Epithelial cell of proximal tubule (primary cell): Measurements from ENCODE around the gene PLD1. TPM values are rescaled to one million over a fixed set of nuclear protein-coding genes. Genes with fewer than 3 reads are reported as not detected.

Experiments
- DNase-seq: peaks from one replicate; pipeline ENCODE4 v3.0.0-alpha.2; 2011; ENCODE audit warnings: low read depth
- H3K4me3 ChIP-seq: 2 replicates; pipeline ENCODE4 v1.5.1; 2011; ENCODE audit warnings: low read depth, mild to moderate bottlenecking, low read length
- CTCF ChIP-seq: conservative IDR thresholded peaks from 2 replicates; pipeline ENCODE4 v1.5.1; 2012; ENCODE audit warnings: low read depth, mild to moderate bottlenecking, low read length
- total RNA-seq: library from RNA; depleted of rRNA; stranded (reverse); fragments of >200 nt; gene quantifications from 2 replicates; pipeline ENCODE4 v1.2.3, GENCODE V29; 2015

The PLD1 gene
- total RNA-seq, 1 donor from 2014 or later: 5.1 TPM

- no peak within 1 kb of the TSS for H3K4me3 ChIP-seq
- TF ChIP-seq CTCF: no peak
- no peak for DNase-seq
These were observed 32.7 kb upstream of the PLD1 start, which contains the start of gene TMEM212 for GRCh38 chr3:171842864-171843518. Gene TMEM212, plus strand, starts transcription at chr3:171843349. Its CDS starts 35 bp downstream, at chr3:171843384.

GRCh38 chr3:171841620-171842000 lies 31.3 kb upstream of the PLD1 start:
- no peak for DNase-seq
- H3K4me3 ChIP-seq: no peak overlapping the region
- TF ChIP-seq CTCF: no peak

- no peak for TF ChIP-seq CTCF
- H3K4me3 ChIP-seq: no peak overlapping the region
- DNase-seq: no peak
These were observed 30.7 kb upstream of the PLD1 start for GRCh38 chr3:171840811-171841619.

- no peak for TF ChIP-seq CTCF
- no peak overlapping the region for H3K4me3 ChIP-seq
- no peak for DNase-seq
These were observed 30.1 kb upstream of the PLD1 start for GRCh38 chr3:171840445-171840810.

GRCh38 chr3:171839270-171839669 lies 29.0 kb upstream of the PLD1 start:
- H3K4me3 ChIP-seq: no peak overlapping the region
- TF ChIP-seq CTCF: no peak
- DNase-seq: no peak

- H3K4me3 ChIP-seq: no peak overlapping the region
- no peak for DNase-seq
- TF ChIP-seq CTCF: no peak
These were observed 28.0 kb upstream of the PLD1 start for GRCh38 chr3:171838218-171838720.
